ENCODE measurements around the gene FUT8.

Gene FUT8

DNA sequence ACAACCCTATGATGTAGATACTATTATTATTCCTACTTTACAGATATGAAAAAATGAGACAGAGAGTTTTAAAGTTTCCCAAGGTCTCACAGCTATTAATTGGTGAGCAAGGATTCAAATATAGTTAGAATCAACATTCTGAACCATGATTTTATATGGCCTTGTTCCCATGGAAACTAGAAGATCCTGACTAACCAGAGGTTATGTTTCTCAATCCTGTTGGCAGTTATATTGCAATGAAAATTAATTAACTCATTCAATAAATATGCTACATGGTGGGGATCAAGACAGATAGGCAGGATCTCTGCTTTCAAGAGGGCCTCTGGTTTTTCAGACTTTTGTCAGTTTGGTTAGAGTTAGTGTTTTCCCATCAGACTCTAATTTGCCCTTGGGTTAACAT, 9.3 kb upstream of the FUT8 start:
- no peak overlapping the region for H3K4me3 ChIP-seq (replicated peaks; ENCODE audit: low read depth, low read length)
- TF ChIP-seq, protein P1, sequence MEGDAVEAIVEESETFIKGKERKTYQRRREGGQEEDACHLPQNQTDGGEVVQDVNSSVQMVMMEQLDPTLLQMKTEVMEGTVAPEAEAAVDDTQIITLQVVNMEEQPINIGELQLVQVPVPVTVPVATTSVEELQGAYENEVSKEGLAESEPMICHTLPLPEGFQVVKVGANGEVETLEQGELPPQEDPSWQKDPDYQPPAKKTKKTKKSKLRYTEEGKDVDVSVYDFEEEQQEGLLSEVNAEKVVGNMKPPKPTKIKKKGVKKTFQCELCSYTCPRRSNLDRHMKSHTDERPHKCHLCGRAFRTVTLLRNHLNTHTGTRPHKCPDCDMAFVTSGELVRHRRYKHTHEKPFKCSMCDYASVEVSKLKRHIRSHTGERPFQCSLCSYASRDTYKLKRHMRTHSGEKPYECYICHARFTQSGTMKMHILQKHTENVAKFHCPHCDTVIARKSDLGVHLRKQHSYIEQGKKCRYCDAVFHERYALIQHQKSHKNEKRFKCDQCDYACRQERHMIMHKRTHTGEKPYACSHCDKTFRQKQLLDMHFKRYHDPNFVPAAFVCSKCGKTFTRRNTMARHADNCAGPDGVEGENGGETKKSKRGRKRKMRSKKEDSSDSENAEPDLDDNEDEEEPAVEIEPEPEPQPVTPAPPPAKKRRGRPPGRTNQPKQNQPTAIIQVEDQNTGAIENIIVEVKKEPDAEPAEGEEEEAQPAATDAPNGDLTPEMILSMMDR (IDR thresholded peaks at IDR 0.05; ENCODE audit: low read length, missing control alignments) = no peak
- peak; percentile 61 for DNase-seq (ENCODE audit: low read depth)

DNA sequence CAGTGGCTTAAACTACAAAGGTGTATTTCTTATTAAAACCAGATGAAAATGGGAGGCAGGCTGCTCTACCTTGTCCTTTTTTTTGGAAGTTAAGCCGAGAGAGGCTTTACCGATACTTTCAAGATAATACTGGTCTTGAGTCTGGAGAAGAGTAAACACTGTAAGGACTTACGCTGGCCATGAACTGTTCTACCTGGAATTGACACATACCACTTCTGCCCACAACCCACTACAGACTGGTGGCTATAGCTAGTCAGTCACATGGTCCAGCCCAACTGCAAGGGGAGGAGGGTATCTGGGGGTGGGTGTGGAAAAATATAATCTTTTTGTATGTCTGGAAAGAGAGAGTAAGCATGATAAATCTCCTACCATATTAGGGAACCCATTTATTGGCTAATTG, 4.4 kb upstream of the FUT8 start:
- TF ChIP-seq, protein P1 (IDR thresholded peaks at IDR 0.05; ENCODE audit: low read length, missing control alignments) = no peak
- no peak for DNase-seq (ENCODE audit: low read depth)
- no peak overlapping the region for H3K4me3 ChIP-seq (replicated peaks; ENCODE audit: low read depth, low read length)

DNA sequence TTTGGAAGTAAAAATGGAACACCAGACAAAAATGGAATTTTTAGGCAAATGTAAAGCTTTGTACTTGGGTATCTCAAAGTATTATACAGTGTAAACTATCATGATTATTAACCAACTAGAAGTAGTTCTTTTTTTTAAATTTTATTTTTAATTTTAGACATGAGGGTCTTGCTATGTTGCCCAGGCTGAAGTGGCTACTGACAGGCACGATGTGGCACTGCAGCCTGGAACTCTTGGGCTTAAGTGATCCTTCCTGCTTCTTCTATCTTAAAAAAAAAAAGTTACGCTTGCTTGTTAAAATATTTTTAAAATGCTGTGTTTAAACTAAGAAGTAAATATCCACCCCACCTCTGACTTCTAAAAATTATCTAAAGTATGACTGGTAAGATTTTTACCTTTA, 1.9 kb upstream of the FUT8 start:
- DNase-seq (ENCODE audit: low read depth) = no peak
- TF ChIP-seq, protein P1 (IDR thresholded peaks at IDR 0.05; ENCODE audit: low read length, missing control alignments) = no peak
- peak overlapping the region; percentile 86 for H3K4me3 ChIP-seq (replicated peaks; ENCODE audit: low read depth, low read length)

DNA sequence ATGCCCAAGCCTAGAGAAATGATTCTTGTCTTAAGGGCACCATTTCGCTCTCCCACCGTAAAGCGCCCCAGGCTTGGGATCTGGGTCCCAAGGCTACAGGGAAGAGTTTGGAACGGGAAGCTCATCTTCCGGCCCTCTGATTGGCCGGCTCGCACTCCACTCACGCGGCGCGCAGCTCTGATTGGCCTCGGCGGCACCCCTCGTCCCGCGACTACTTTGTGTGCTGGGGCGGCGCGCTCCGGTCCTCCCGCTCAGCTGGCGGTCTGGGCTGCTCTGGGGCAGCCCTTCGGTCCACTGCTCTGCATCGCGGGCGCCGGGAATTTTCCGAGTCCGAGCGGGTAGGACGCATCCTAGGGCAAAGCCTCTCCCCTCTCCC, 886 bp upstream of the FUT8 start:
- peak overlapping the region; percentile 86 for H3K4me3 ChIP-seq (replicated peaks; ENCODE audit: low read depth, low read length)
- DNase-seq (ENCODE audit: low read depth) = peak; percentile 93
- TF ChIP-seq, protein P1 (IDR thresholded peaks at IDR 0.05; ENCODE audit: low read length, missing control alignments) = no peak

DNA sequence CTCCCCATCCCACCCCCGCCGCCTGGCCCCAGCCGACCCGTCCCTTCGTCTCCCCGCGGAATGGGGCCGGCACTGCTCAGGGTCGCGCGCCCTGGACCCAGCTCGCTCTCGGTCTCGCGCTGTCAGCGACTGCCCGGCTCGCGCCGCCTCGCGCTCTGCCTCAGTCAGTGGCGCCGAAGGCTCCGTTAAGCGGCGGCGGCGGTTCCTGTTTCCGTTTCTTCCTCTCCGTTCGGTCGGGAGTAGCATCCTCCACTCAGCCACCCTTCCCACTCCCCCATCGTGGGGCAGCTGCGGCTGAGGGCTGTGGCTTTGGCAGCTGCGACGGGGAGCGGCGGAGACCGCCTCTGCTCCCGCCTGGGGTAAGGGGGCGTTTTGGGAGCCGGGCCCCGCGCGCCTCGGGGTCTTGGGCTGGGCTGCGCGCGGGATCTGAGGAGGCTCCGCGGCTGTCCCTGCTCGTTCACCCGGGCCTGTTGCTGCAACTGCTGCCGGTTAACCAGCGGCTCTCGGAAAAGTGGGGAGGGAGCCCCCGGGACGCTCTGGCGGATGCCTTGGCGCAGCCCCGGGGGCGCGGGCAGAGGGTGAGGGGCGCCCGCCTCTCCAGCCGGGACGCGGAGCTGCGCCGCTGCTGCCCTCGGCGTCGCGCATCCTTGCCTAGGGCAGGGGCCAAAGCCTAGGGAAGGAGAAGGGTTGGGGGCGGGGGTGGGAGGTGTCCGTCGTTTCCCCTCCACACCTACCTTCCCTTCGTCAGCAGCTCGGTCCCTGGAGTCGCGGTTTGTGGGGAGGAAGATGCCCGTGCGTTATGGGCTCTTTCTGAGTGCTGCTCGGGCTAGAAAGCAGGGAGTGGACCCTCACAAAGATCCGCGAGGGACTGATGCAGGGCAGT, 567 bp downstream of the FUT8 start:
- peak; percentile 74 for DNase-seq (ENCODE audit: low read depth)
- H3K4me3 ChIP-seq (replicated peaks; ENCODE audit: low read depth, low read length) = peak overlapping the region; percentile 86
- TF ChIP-seq, protein P1 (IDR thresholded peaks at IDR 0.05; ENCODE audit: low read length, missing control alignments) = no peak

DNA sequence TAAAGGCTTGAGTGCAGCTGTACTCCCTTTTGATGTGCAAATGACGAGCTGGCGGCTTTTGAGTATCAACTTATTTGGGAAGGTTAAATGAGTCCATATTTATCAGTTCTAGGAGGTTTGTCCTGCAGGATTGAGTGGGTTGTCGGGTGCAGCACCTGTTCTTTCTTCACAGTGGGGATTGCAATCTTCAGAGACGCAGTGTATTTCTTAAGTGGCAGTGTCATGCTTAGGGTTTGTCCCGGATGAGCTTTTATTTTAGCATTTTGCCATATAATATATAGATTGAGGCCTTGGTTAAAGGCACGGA, 1.2 kb downstream of the FUT8 start:
- peak overlapping the region; percentile 86 for H3K4me3 ChIP-seq (replicated peaks; ENCODE audit: low read depth, low read length)
- TF ChIP-seq, protein P1 (IDR thresholded peaks at IDR 0.05; ENCODE audit: low read length, missing control alignments) = no peak
- no peak for DNase-seq (ENCODE audit: low read depth)
